Measurements from ENCODE around the gene PMAIP1. TPM values are rescaled to one million over a fixed set of nuclear protein-coding genes. Genes with fewer than 3 reads are reported as not detected.
"Not testable (repeated sequence)": the region's sequence is repeated elsewhere in the genome, so short reads cannot be mapped to it uniquely, and the experiment has no call there.

The PMAIP1 gene
- total and polyA plus RNA-seq, 2 of the 8 experiments (the other 6 are each of a cell fraction or from before 2014, with no cell fraction given), result 51.7 to 84.1 TPM

GRCh38 chr18:59886399-59886798, 13.4 kb upstream of the PMAIP1 start:
- H4K5ac ChIP-seq (ENCODE audit: insufficient read length, low read depth, low read length); H2BK5ac ChIP-seq (ENCODE audit: low read depth, low read length); H3K23ac ChIP-seq (ENCODE audit: insufficient read length); H3K4me3 ChIP-seq (ENCODE audit: extremely low read depth in 1 of 4, insufficient read depth in 2 of 4, low read depth in 3 of 4, low read length in 4 of 4); H2BK120ac ChIP-seq (replicated peaks; ENCODE audit: low read depth, low read length); H4K91ac ChIP-seq (replicated peaks; ENCODE audit: insufficient read length, low read length); H2BK15ac ChIP-seq (ENCODE audit: low read length); H3K56ac ChIP-seq (replicated peaks; ENCODE audit: insufficient read length, low read depth, low read length); DNase-seq (ENCODE audit: low read depth in 1 of 2, low spot score in 2 of 2); H2AK5ac ChIP-seq (ENCODE audit: low read depth, low read length); H3K27ac ChIP-seq (ENCODE audit: low read depth, low read length); H3K18ac ChIP-seq (ENCODE audit: extremely low read depth, low read length); CTCF ChIA-PET (ENCODE audit: partially characterized antibody); H3K9me3 ChIP-seq (ENCODE audit: insufficient read depth in 2 of 2, low read depth in 1 of 2, low read length in 1 of 2); H3K79me2 ChIP-seq (ENCODE audit: control insufficient read depth in 1 of 2, insufficient read depth in 2 of 2, low read length in 2 of 2); H2BK20ac ChIP-seq (ENCODE audit: low read length); H4K20me1 ChIP-seq (replicated peaks in 1 of 2; ENCODE audit: control insufficient read depth in 1 of 2, insufficient read depth in 2 of 2, low read length in 2 of 2); H2AFZ ChIP-seq (ENCODE audit: low read length); H3K4me2 ChIP-seq (ENCODE audit: insufficient read depth in 1 of 2, low read depth in 2 of 2, low read length in 2 of 2); H4K8ac ChIP-seq (ENCODE audit: extremely low read depth, insufficient read depth, low read length); H2BK12ac ChIP-seq (ENCODE audit: low read depth, low read length); H3K4me1 ChIP-seq (replicated peaks in 1 of 4; ENCODE audit: control insufficient read depth in 3 of 4, insufficient read depth in 4 of 4, low read length in 3 of 4); H3K79me1 ChIP-seq (ENCODE audit: low read depth, low read length); H3K27me3 ChIP-seq (replicated peaks in 1 of 4; ENCODE audit: control insufficient read depth in 3 of 4, extremely low read depth in 1 of 4, insufficient read depth in 3 of 4, low read length in 3 of 4); FAIRE-seq; H3K4ac ChIP-seq (replicated peaks; ENCODE audit: insufficient read length, low read depth, low read length); H3K23me2 ChIP-seq (ENCODE audit: low read depth, low read length); H3K14ac ChIP-seq (ENCODE audit: insufficient read length); H3K36me3 ChIP-seq (ENCODE audit: control insufficient read depth in 2 of 4, insufficient read depth in 4 of 4, low read length in 3 of 4); H3K9ac ChIP-seq (replicated peaks in 1 of 4; ENCODE audit: extremely low read depth in 1 of 4, low read depth in 3 of 4, low read length in 3 of 4): not testable (repeated sequence)
- POLR2A ChIA-PET (ENCODE audit: partially characterized antibody), result interaction anchor here (9.8 kb wide), 1 partner anchor 14 kb away, joined by 72 read pairs; the partner anchor contains the start of gene PMAIP1
- 88% methylated on average over 3 of the region's 3 CpGs; no CpG with 5 or more reads in 1 of the 2 experiments for WGBS, 2 experiments (ENCODE audit: extremely low coverage in 1 of 2, insufficient coverage in 1 of 2, insufficient read length in 1 of 2, insufficient replicate concordance in 2 of 2, low coverage in 1 of 2, low lambda C conversion rate in 2 of 2, missing lambda C conversion rate in 1 of 2)
